ENCODE data around the gene RPS27A.
"Not testable (repeated sequence)": the region's sequence is repeated elsewhere in the genome, so short reads cannot be mapped to it uniquely, and the experiment has no call there.

Gene RPS27A

DNA sequence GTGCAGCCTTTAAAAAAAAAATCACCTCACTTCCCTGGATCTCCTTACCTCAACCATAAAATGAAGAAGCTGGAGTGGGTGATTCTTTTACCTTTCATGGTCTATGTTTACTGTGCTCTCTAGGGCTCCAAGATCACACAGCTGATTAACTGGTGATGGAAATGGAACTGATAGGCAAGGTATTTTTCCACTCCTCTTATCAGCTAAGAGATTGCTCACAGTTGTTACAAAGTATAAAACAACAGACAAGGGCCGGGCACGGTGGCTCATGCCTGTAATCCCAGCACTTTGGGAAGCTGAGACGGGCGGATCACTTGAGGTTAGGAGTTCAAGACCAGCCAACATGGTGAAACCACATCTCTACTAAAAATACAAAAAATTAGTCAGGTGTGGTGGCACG, 14.5 kb downstream of the RPS27A start:
- H3K27ac Mint-ChIP-seq (ENCODE audit: low read depth): no peak overlapping the region
- ATAC-seq (replicated peaks; ENCODE audit: extremely low read depth, poor library complexity, severe bottlenecking) (no peak), DNase-seq (ENCODE audit: low spot score in 2 of 2) (no peak)
- peaks cover 20% of the 10 kb centered on the region for H3K36me3 Mint-ChIP-seq (ENCODE audit: insufficient read depth)
- no peaks in the 10 kb centered on the region for H3K4me1 Mint-ChIP-seq
- no peaks in the 10 kb centered on the region for H3K27me3 Mint-ChIP-seq
- no peak overlapping the region for H3K4me3 Mint-ChIP-seq
- H3K9me3 Mint-ChIP-seq: no peaks in the 10 kb centered on the region

DNA sequence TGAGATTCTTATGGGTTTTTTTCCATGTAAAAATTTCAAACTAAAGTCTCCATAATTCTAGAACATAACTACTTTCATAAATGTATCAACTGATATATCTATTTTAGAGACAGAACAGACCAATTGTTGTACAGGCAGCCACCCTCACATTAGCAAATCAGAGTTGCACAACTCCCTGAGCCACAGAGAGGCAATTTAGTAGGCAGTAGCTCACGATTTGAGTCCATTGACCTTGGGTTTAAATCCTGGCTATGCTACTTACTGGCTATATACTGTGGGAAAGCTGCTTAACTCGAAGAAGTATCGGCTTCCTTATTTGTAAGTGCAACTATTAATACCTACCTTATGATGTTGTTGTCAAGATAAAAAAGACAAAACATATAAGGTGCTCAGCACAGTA, 20.3 kb downstream of the RPS27A start:
- no peak for ATAC-seq (replicated peaks; ENCODE audit: extremely low read depth, poor library complexity, severe bottlenecking)
- no peak overlapping the region for H3K27ac Mint-ChIP-seq (ENCODE audit: low read depth)
- H3K4me3 Mint-ChIP-seq: no peak overlapping the region
- H3K36me3 Mint-ChIP-seq (ENCODE audit: insufficient read depth): peaks cover 10% of the 10 kb centered on the region
- no peaks in the 10 kb centered on the region for H3K9me3 Mint-ChIP-seq
- H3K27me3 Mint-ChIP-seq: no peaks in the 10 kb centered on the region
- DNase-seq (ENCODE audit: low spot score in 2 of 2): no peak
- H3K4me1 Mint-ChIP-seq: no peaks in the 10 kb centered on the region

DNA sequence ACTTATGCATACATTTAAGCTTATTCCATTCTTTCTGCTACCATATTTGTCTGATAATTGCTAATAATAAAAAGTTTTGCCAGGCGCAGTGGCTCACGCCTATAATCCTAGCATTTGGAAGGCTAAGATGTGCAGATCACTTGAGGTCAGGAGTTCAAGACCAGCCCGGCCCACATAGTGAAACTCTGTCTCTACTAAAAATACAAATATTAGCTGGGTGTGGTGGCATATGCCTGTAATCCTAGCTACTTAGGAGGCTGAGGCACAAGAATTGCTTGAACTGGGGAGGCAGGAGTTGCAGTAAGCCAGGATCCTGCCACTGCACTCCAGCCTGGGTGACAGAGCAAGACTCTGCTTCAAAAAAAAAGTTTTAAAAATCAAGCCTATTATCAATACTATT, 27.1 kb downstream of the RPS27A start:
- H3K27me3 Mint-ChIP-seq; ATAC-seq (replicated peaks; ENCODE audit: extremely low read depth, poor library complexity, severe bottlenecking); H3K9me3 Mint-ChIP-seq; H3K4me3 Mint-ChIP-seq; H3K4me1 Mint-ChIP-seq; H3K27ac Mint-ChIP-seq (ENCODE audit: low read depth); DNase-seq (ENCODE audit: low spot score in 2 of 2): not testable (repeated sequence)
- peaks cover 39% of the 10 kb centered on the region for H3K36me3 Mint-ChIP-seq (ENCODE audit: insufficient read depth)

DNA sequence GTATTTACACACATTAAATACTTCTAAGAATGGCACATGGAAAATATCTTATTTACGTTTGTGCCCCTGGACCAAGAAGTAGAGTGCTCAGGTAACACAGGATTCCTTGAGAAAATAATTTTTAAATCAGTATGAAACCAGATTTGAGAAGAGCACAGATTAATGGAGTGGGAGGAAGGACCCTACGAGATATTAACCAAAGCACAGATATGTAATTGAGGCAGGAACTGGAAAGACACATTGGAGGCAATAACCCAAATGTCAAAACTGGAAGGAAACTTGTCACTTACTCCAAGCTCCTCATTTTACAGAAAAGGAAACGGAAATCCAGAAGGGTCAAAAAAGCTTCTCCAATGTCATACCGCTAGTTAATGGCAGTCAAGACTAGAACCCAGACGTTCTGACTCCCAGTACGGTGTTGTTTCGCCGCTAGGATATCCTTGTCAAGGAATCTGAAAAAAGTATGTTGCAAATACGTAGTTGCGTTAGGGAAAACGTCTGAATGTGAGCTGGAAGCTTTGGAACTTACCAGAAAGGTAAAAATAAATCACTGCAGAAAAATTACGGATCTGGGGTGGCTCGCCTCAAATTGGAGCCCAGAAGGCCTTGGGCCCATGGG, 35.9 kb downstream of the RPS27A start:
- Mint-ChIP-seq H3K36me3 (ENCODE audit: insufficient read depth) (peaks cover 33% of the 10 kb centered on the region), H3K27me3 (peaks cover 6% of the 10 kb centered on the region), H3K27ac (ENCODE audit: low read depth) (peak overlapping the region; percentile 100), H3K4me1 (peaks cover 17% of the 10 kb centered on the region), H3K4me3 (peak overlapping the region; percentile 93), H3K9me3 (no peaks in the 10 kb centered on the region)
- DNase-seq (ENCODE audit: low spot score in 2 of 2) (no peak), ATAC-seq (replicated peaks; ENCODE audit: extremely low read depth, poor library complexity, severe bottlenecking) (no peak)

DNA sequence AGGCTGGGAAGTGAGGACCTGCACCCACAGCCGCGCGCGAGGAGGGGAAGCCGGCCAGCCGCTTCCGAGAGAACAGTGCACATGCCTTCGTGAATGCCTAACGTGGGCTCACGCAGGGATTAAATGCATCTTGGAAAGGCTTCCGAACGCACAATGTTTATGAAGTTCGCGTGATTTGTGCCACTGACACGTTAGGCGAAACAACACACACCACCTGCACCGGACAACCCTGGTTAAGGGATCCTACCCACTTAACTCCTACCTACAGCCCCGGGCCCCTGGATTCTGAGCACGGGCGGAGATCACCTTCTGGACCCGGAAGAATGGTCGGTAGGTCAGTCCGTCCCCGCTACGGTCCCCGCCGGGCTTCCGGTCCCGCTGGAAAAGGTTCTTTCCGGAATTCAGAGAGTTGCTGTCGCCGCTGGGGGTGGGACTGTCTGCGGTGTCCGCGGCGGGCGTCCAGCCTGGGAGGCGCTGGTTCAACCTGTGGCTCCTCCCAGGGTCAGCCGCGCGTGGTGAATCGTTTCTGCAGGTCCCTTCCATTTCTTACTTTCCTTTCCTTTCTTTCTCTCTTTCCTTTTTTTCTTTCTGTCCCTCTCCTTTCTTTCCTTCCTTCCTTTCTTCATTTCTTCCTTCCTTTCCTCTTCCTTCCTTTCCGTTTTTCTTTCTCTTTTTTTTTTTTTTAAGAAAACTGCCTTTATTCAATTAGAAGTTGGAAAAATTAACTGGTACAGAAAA, 36.6 kb downstream of the RPS27A start, which contains the start of gene MTIF2:
MTIF2 (minus strand) TSS at position 325 of the 738 bp plus-strand sequence. CDS start 5,373 bp downstream, outside the sequence.
- Mint-ChIP-seq H3K27me3 (peaks cover 13% of the 10 kb centered on the region), H3K9me3 (no peaks in the 10 kb centered on the region), H3K4me3 (peak within 1 kb of the TSS; percentile 93), H3K27ac (ENCODE audit: low read depth) (peak within 1 kb of the TSS; percentile 100), H3K4me1 (peaks cover 17% of the 10 kb centered on the region), H3K36me3 (ENCODE audit: insufficient read depth) (peaks cover 27% of the 10 kb centered on the region)
- peak; percentile 89 for ATAC-seq (replicated peaks; ENCODE audit: extremely low read depth, poor library complexity, severe bottlenecking)
- DNase-seq (ENCODE audit: low spot score in 2 of 2): peak; percentile 79

DNA sequence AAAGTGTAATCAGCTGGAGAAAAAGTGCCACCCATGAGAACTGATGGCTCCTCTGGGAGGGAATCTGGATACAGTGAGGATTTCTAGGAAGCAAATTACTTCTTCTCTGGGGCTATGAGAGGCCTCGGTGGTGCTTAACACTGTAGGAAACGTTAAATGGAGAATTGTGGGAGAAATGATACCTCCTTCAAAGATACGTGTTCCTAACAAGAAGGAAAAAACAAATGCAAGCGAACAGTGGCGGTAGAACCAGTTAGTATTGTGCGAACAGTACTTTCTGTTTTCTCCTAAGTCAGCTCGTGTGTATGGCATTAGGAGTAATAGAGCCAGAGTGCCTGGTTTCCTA, 37.1 kb downstream of the RPS27A start:
- peak; percentile 22 for ATAC-seq (replicated peaks; ENCODE audit: extremely low read depth, poor library complexity, severe bottlenecking)

DNA sequence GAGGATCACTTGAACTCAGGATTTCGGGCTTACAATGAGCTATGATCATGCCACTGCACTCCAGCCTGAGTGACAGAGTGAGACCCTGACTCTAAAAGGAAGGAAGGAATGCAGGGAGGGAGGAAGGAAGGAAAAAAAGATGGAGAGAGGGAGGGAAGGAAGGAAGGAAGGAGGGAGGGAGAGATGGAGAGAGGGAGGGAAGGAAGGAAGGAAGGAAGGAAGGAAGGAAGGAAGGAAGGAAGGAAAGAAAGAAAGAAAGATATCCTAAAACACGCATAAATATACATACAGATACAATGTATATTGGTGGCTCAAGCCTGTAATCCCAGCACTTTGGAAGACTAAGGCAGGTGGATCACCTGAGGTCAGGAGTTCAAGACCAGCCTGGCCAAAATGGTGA, 41.9 kb downstream of the RPS27A start:
- not testable (repeated sequence) for H3K4me3 Mint-ChIP-seq; ATAC-seq (replicated peaks; ENCODE audit: extremely low read depth, poor library complexity, severe bottlenecking); H3K9me3 Mint-ChIP-seq; H3K4me1 Mint-ChIP-seq; DNase-seq (ENCODE audit: low spot score in 2 of 2); H3K27ac Mint-ChIP-seq (ENCODE audit: low read depth); H3K36me3 Mint-ChIP-seq (ENCODE audit: insufficient read depth)
- peaks cover 19% of the 10 kb centered on the region for H3K27me3 Mint-ChIP-seq

More for the DNA sequence above, 37.1 kb downstream of the RPS27A start:
- H3K27me3 Mint-ChIP-seq: peaks cover 18% of the 10 kb centered on the region
- peak overlapping the region; percentile 93 for H3K4me3 Mint-ChIP-seq
- peaks cover 25% of the 10 kb centered on the region for H3K36me3 Mint-ChIP-seq (ENCODE audit: insufficient read depth)
- peaks cover 17% of the 10 kb centered on the region for H3K4me1 Mint-ChIP-seq
- H3K27ac Mint-ChIP-seq (ENCODE audit: low read depth): peak overlapping the region; percentile 100
- no peaks in the 10 kb centered on the region for H3K9me3 Mint-ChIP-seq
- DNase-seq (ENCODE audit: low spot score in 2 of 2): no peak

DNA sequence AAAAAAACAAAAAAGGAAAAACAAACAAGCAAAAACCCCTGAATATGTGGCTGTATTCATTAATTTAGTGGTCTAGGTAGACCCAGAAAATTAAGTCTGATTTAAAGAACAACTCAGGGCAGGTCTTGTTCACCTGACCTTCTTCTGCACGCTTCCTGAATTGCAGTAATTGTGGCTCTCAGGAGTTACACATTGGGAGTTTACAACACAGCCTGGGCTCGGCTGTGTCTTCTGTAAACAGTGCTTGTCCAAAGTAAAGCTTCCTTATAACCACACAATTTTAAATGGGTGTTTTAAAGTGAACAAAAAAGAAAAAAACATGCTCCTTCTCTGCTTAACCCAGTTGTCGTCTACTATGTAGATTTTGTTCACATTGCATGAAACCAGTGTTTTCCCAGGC, 44.8 kb downstream of the RPS27A start:
- Mint-ChIP-seq H3K4me1 (no peaks in the 10 kb centered on the region), H3K27ac (ENCODE audit: low read depth) (no peak overlapping the region), H3K4me3 (no peak overlapping the region), H3K9me3 (no peaks in the 10 kb centered on the region), H3K27me3 (peaks cover 19% of the 10 kb centered on the region), H3K36me3 (ENCODE audit: insufficient read depth) (peaks cover 6% of the 10 kb centered on the region)
- no peak for DNase-seq (ENCODE audit: low spot score in 2 of 2)
- no peak for ATAC-seq (replicated peaks; ENCODE audit: extremely low read depth, poor library complexity, severe bottlenecking)

DNA sequence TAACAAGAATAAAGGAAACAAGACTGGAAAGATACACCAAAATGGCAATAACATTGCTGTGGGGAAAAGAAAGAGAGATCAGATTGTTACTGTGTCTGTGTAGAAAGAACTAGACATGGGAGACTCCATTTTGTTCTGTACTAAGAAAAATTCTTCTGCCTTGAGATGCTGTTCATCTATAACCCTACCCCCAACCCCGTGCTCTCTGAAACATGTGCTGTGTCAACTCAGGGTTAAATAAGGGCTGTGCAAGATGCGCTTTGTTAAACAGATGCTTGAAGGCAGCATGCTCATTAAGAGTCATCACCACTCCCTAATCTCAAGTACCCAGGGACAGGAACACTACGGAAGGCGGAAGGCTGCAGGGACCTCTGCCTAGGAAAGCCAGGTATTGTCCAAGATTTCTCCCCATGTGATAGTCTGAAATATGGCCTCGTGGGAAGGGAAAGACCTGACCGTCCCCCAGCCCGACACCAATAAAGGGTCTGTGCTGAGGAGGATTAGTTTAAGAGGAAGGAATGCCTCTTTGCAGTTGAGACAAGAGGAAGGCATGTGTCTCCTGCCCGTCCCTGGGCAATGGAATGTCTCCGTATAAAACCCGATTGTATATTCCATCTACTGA, 46.8 kb downstream of the RPS27A start:
- not testable (repeated sequence) for DNase-seq (ENCODE audit: low spot score in 2 of 2); H3K36me3 Mint-ChIP-seq (ENCODE audit: insufficient read depth); H3K4me1 Mint-ChIP-seq; ATAC-seq (replicated peaks; ENCODE audit: extremely low read depth, poor library complexity, severe bottlenecking); H3K9me3 Mint-ChIP-seq; H3K27me3 Mint-ChIP-seq; H3K27ac Mint-ChIP-seq (ENCODE audit: low read depth); H3K4me3 Mint-ChIP-seq

DNA sequence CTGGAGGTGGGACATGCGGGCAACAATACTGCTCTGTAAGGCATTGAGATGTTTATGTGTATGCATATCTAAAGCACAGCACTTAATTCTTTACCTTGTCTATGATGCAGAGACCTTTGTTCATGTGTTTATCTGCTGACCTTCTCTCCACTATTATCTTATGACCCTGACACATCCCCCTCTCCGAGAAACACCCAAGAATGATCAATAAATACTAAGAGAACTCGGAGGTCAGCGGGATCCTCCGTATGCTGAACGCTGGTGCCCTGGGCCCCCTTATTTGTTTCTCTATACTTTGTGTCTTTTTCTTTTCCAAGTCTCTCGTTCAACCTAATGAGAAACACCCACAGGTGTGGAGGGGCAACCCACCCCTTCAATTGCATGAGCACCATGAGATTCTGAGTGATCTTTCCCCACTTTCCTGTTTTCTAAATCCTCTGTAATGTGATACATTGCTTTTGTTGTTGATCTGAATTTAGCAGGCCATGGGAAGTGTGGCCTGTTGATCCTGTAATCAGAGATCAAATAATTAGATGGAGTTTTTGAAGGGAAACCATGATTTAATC, 47.5 kb downstream of the RPS27A start:
- H3K4me1 Mint-ChIP-seq; ATAC-seq (replicated peaks; ENCODE audit: extremely low read depth, poor library complexity, severe bottlenecking); H3K9me3 Mint-ChIP-seq; H3K4me3 Mint-ChIP-seq; H3K36me3 Mint-ChIP-seq (ENCODE audit: insufficient read depth); H3K27ac Mint-ChIP-seq (ENCODE audit: low read depth); H3K27me3 Mint-ChIP-seq; DNase-seq (ENCODE audit: low spot score in 2 of 2): not testable (repeated sequence)

DNA sequence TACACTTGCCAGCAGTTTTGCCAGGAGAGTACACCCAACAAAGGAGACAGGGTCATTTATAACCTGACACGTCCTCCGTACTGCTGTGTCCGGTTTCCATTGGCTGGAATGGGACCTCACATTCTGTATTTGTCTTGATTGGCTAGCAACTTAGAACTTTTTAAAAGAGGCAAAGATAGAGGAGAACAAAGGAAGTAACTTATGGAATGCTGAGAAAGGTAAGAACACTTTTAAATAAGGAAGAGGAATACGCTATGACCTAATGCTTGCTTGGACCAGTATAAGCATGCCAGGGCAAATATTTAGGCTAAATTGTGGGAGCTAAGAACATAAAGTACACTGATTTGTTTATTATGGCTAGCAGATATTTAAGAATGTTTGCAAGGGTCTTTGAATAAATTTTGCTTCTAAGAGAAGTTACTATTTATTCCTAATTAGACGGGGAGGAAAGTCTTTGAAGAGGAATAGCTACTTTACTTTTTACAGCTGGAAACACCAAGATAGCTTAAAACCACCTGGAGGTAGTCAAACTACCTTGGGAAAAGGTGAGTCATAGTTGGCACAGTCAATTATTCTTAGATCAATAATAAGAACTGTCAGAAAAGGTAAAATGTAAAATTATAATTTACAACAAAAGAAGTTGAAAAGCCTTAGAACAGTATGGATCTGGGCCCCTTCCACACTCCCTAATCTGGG, 48.5 kb downstream of the RPS27A start:
- H3K36me3 Mint-ChIP-seq (ENCODE audit: insufficient read depth); H3K4me1 Mint-ChIP-seq; DNase-seq (ENCODE audit: low spot score in 2 of 2); ATAC-seq (replicated peaks; ENCODE audit: extremely low read depth, poor library complexity, severe bottlenecking); H3K9me3 Mint-ChIP-seq; H3K27me3 Mint-ChIP-seq: not testable (repeated sequence)
- Mint-ChIP-seq H3K4me3 (peak overlapping the region; percentile 89), H3K27ac (ENCODE audit: low read depth) (peak overlapping the region; percentile 95)

DNA sequence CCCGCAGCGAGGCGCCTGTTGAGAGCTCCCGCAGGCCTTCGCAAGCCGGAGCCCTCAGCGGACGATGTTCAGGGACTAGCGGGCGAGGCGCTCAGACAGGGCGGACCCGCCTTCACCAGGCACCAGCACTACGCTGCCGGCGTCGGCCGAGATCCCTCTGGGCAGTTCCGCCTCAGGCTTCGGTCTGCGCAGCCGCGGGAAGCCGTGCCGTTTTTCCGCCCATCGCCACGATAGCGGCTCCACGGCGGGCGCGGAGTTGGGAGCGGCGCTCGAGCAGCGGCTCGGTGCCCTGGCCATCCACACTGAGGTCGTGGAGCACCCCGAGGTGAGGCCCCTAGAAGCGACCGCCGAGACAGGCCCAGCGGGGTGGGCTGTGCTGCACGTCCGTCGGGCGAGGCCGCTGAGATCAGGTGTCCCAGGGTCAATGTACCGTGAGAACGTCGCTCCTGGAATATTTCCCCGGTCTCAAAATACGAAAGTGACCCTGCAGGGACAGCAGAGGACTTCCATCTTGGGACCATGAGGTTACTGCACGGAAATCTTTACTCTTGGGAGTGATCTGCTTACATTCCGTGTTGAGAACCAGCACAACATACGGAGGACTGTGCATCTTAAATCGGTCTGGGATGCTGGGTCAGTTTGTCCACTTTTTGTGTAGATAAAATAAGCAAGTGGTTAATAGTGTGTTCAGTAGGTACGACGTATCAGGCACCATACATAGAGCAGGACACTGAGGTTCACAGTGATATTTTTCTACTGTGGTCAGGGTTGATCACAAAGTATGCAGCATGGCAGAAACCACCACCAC, 49.8 kb downstream of the RPS27A start:
- peak overlapping the region; percentile 95 for H3K27ac Mint-ChIP-seq (ENCODE audit: low read depth)
- H3K9me3 Mint-ChIP-seq: no peaks in the 10 kb centered on the region
- DNase-seq (ENCODE audit: low spot score in 2 of 2) (peak; percentile 71 to 80), ATAC-seq (replicated peaks; ENCODE audit: extremely low read depth, poor library complexity, severe bottlenecking) (peak; percentile 98)
- peaks cover 9% of the 10 kb centered on the region for H3K36me3 Mint-ChIP-seq (ENCODE audit: insufficient read depth)
- peak overlapping the region; percentile 89 for H3K4me3 Mint-ChIP-seq
- peaks cover 9% of the 10 kb centered on the region for H3K4me1 Mint-ChIP-seq
- H3K27me3 Mint-ChIP-seq: no peaks in the 10 kb centered on the region

All from central memory CD8-positive, alpha-beta T cell (primary cell).